ENCODE measurements around the gene MOSMO. TPM values are rescaled to one million over a fixed set of nuclear protein-coding genes. Genes with fewer than 3 reads are reported as not detected.

The MOSMO gene
- total RNA-seq, 4 donors from 2014 or later = 13.8 to 39.8 (median 28.1) TPM

- Histone ChIP-seq H3K4me3 (replicated peaks in 1 of 3) (no peak overlapping the region), H3K27me3 (no peaks in the 10 kb centered on the region), H3K36me3 (no peaks in the 10 kb centered on the region), H3K4me1 (peaks cover 0 to 5% of the 10 kb centered on the region in 2 donors), H3K9me3 (no peaks in the 10 kb centered on the region), H3K27ac (no peak overlapping the region)
- no peak for DNase-seq
- TF ChIP-seq POLR2A (IDR thresholded peaks at IDR 0.05) (no peak), CTCF (IDR thresholded peaks at IDR 0.05) (no peak)
- intact Hi-C loops (cut with DNase I) = no loop called here
- 93 to 99% methylated on average over 3 of the region's 3 CpGs for WGBS, 2 donors
Observed at GRCh38 chr16:22081050-22081449, 73.1 kb downstream of the MOSMO start.

GRCh38 chr16:22086440-22086839, 78.5 kb downstream of the MOSMO start:
- Histone ChIP-seq H3K27ac (no peak overlapping the region), H3K4me3 (replicated peaks in 1 of 3) (no peak overlapping the region), H3K9me3 (no peaks in the 10 kb centered on the region), H3K4me1 (peaks cover 11 to 24% of the 10 kb centered on the region in 2 donors), H3K36me3 (no peaks in the 10 kb centered on the region), H3K27me3 (no peaks in the 10 kb centered on the region)
- DNase-seq = no peak
- TF ChIP-seq CTCF (IDR thresholded peaks at IDR 0.05) = no peak
- no peak for TF ChIP-seq POLR2A (IDR thresholded peaks at IDR 0.05)
- WGBS, 2 donors = 97% methylated on average over 1 of the region's 1 CpG
- intact Hi-C loops (cut with DNase I) = no loop called here

GRCh38 chr16:22088642-22089041, 80.7 kb downstream of the MOSMO start:
- Histone ChIP-seq H3K4me1 (peaks cover 22 to 32% of the 10 kb centered on the region in 2 donors), H3K4me3 (replicated peaks in 1 of 3) (no peak overlapping the region), H3K27me3 (no peaks in the 10 kb centered on the region), H3K36me3 (no peaks in the 10 kb centered on the region), H3K9me3 (no peaks in the 10 kb centered on the region), H3K27ac (peak overlapping the region in 1 of 3 donors; percentile 13)
- TF ChIP-seq CTCF (IDR thresholded peaks at IDR 0.05) = no peak
- no peak for TF ChIP-seq POLR2A (IDR thresholded peaks at IDR 0.05)
- no peak for DNase-seq
- intact Hi-C loops (cut with DNase I) = no loop called here
- 48 to 59% methylated on average over 1 of the region's 1 CpG for WGBS, 2 donors

GRCh38 chr16:22089910-22090309, 82.0 kb downstream of the MOSMO start:
- no peak overlapping the region for H3K4me3 ChIP-seq (replicated peaks in 1 of 3)

GRCh38 chr16:22091721-22092120, 83.8 kb downstream of the MOSMO start:
- DNase-seq = no peak
- no peak overlapping the region for H3K27ac ChIP-seq

More at GRCh38 chr16:22089910-22090309, 82.0 kb downstream of the MOSMO start:
- Histone ChIP-seq H3K9me3 (no peaks in the 10 kb centered on the region), H3K27me3 (no peaks in the 10 kb centered on the region), H3K27ac (no peak overlapping the region), H3K4me1 (peaks cover 22 to 27% of the 10 kb centered on the region in 2 donors), H3K36me3 (no peaks in the 10 kb centered on the region)
- intact Hi-C loops (cut with DNase I) = loop anchor here (10.0 kb wide), 1 partner anchor 95 kb away; no protein-coding TSS in a partner anchor
- no peak for DNase-seq
- TF ChIP-seq CTCF (IDR thresholded peaks at IDR 0.05) (no peak), POLR2A (IDR thresholded peaks at IDR 0.05) (no peak)
- 82 to 91% methylated on average over 4 of the region's 4 CpGs for WGBS, 2 donors

More at GRCh38 chr16:22091721-22092120, 83.8 kb downstream of the MOSMO start:
- Histone ChIP-seq H3K9me3 (no peaks in the 10 kb centered on the region), H3K36me3 (no peaks in the 10 kb centered on the region), H3K4me3 (replicated peaks in 1 of 3) (no peak overlapping the region), H3K4me1 (peaks cover 22 to 27% of the 10 kb centered on the region in 2 donors), H3K27me3 (no peaks in the 10 kb centered on the region)
- intact Hi-C loops (cut with DNase I) = loop anchor here (10.0 kb wide), 1 partner anchor 93 kb away; no protein-coding TSS in a partner anchor
- TF ChIP-seq POLR2A (IDR thresholded peaks at IDR 0.05) (no peak), CTCF (IDR thresholded peaks at IDR 0.05) (no peak)
- WGBS, 2 donors = 82 to 86% methylated on average over 3 of the region's 3 CpGs
